Cardiac fibroblast (primary cell): Measurements from ENCODE around the gene SMG6.

ENCODE experiments used
- DNase-seq, 2 donors: peaks; one replicate each; pipeline versions ENCODE4 v3.0.0 to v3.0.0-alpha.2; 2010; ENCODE audit warnings: low read depth in 2 of 2
- H3K4me3 ChIP-seq, 2 donors: replicated peaks in 1 of 2; 1 replicate in 1 of 2; 2 replicates in 1 of 2; pipeline ENCODE4 v1.5.1; 2011; ENCODE audit warnings: low read depth in 2 of 2, low read length in 2 of 2, mild to moderate bottlenecking in 2 of 2, moderate library complexity in 1 of 2
- TF ChIP-seq, protein P1 (sequence below): IDR thresholded peaks from one replicate; pipeline ENCODE4 v1.5.1; 2011; ENCODE audit warnings: low read depth, mild to moderate bottlenecking, low read length, inconsistent platforms

The SMG6 gene

DNA sequence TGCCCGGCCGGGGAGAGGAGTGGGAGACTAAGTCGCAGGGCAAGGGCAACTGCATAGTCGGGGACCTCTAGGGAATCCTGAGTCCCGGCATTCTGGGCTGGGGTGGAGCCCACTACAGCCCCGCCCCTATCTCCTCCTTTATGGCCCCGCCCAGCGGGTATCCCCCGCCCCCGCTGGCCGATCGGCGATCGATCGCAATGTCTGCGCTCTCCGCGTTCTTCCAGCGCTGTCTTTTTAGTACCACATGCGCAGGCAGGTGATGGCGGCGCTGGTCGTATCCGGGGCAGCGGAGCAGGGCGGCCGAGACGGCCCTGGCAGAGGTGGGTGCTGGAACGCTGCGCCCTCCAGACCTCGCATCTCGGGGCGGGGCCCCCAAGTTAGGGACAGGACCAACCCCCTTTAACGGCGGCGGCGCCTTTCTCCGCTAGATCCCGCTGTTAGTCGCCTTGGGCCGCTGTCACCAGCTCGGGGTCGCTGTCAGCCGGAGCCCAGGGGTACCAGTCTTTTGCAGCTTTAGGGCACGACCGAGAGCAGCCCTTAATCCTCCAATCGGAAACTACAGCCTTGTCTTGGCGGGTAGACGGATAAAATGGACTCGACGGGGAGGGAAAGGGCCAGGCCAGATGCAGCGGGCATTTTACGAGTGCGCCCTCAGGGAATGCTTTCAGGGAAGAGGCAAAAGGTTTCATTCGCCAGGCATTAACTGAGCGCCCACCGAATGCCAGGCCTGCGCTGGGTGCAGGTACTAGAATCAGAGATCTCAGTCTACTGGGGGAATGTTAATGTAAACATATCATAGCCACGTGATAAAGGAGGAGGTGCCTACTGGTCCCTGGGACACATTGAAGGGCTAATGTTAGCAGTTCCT is 273.4 kb downstream of the SMG6 start, which contains the start of gene DPH1:
TSS of gene DPH1 (plus strand) at position 243 of the 868 bp plus-strand sequence. CDS start at position 260, 17 bp downstream.
- peak; percentile 90 to 91 for DNase-seq
- H3K4me3 ChIP-seq = peak within 1 kb of the TSS; percentile 100
- TF ChIP-seq, protein P1, sequence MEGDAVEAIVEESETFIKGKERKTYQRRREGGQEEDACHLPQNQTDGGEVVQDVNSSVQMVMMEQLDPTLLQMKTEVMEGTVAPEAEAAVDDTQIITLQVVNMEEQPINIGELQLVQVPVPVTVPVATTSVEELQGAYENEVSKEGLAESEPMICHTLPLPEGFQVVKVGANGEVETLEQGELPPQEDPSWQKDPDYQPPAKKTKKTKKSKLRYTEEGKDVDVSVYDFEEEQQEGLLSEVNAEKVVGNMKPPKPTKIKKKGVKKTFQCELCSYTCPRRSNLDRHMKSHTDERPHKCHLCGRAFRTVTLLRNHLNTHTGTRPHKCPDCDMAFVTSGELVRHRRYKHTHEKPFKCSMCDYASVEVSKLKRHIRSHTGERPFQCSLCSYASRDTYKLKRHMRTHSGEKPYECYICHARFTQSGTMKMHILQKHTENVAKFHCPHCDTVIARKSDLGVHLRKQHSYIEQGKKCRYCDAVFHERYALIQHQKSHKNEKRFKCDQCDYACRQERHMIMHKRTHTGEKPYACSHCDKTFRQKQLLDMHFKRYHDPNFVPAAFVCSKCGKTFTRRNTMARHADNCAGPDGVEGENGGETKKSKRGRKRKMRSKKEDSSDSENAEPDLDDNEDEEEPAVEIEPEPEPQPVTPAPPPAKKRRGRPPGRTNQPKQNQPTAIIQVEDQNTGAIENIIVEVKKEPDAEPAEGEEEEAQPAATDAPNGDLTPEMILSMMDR = no peak

GRCh38 chr17:2028737-2029136 is 274.8 kb downstream of the SMG6 start:
- no peak overlapping the region for H3K4me3 ChIP-seq
- no peak for DNase-seq
- TF ChIP-seq, protein P1 = no peak

DNA sequence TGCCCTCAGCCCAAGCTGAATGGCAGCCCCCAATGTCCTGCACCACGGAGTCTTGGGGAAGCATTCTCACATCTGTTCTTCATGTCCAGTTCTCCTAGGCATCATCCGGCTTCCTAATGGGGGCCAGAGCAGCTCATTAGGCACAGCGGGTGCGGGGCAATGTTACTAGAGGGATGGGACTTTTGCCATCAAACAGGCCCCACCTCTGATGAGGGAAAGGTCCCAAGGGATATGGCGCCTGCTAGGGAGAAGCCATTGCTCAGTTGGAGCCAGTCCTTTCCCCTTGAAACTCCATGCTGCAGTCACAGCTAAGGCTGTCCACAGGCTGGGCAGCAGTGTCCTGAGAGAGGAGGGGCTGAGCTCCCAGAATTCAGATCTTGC is 275.4 kb downstream of the SMG6 start:
- TF ChIP-seq, protein P1 = no peak
- H3K4me3 ChIP-seq = no peak overlapping the region
- no peak for DNase-seq

GRCh38 chr17:2027528-2028233 is 275.9 kb downstream of the SMG6 start:
- peak; percentile 17 to 27 for DNase-seq
- TF ChIP-seq, protein P1 = no peak
- H3K4me3 ChIP-seq = no peak overlapping the region

DNA sequence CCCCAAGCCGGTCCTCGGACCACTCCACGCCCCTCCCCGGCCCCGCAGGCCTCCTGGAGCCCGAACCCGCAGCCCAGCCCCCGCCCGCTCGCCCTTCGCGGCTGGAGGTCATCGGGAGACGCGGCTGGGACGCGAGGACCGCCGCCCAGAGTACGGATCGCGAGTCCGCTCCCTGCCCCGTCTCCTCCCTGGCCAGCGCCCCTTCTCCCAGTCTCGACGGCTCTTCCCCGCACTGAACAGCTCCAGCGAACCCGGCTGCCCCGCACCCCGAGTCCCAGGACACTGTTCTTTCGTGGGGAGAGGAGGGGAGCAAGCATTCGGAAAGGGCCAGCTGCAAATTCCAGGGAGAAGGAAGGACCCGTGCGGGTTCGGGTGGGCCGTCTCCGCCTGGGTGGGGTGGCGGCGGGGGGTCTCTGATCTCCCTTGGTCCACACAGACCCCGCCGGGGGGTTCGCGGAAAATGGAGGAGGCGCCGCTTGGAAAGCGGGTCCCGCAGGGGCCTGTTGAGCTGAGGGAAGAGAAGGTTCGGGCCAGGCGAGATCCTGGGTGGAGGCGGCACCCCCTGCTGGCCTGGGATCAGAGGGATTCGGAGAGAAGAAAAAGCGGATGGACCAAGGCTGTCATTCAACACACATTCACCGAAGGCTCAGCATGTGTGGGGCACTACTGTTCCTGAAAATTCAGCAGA is 277.8 kb downstream of the SMG6 start:
- H3K4me3 ChIP-seq = peak overlapping the region; percentile 38 to 39
- TF ChIP-seq, protein P1 = peak; percentile 86
- peak; percentile 68 to 74 for DNase-seq

DNA sequence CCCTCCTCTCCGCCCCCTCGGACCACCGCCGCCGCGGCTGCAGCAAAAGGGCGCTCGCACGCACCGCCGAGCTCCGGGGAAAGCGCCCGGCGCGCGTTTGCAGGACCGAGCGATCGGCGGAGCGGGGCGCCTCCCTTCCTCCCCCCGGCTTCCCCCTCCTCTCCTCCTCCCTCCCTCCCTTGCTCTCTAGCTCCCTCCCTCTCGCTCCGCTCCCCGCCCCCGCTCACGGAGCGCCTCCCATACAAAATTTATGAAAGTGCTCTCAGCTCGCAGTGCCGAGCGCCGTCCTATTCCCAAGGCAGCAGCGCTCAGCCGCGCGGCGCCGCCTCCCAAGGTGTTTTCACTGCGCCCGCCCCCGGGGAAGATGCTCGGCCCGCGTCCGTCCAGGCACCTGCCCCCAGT is 278.4 kb downstream of the SMG6 start, which contains the start of gene RTN4RL1:
TSS of gene RTN4RL1 (minus strand) at position 115 of the 402 bp plus-strand sequence. CDS start 469 bp downstream, outside the sequence.
- TF ChIP-seq, protein P1 = no peak

More for the DNA sequence above, 278.4 kb downstream of the SMG6 start, which contains the start of gene RTN4RL1:
- H3K4me3 ChIP-seq = peak within 1 kb of the TSS; percentile 38 to 39
- peak; percentile 45 to 64 for DNase-seq
